ENCODE measurements around the gene ATAD3B. TPM values are rescaled to one million over a fixed set of nuclear protein-coding genes. Genes with fewer than 3 reads are reported as not detected.

The ATAD3B gene
- total RNA-seq, 2 donors from 2014 or later = 56.6 to 126 TPM

DNA sequence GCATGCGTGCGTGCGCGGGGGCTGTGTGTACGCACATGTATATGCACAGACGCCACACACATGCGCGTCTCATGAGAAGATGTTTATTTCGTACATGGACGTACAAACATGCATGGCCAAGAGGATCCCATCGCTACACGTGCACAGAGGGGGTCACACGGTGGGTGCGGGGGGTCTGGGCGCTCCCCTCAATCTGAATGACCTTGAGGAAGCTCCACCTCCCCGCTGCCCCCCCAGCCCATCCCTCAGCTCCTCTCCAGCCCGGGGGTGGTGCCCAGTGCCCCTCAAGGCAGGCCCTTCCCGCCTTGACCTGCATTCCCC lies 67.4 kb downstream of the ATAD3B start:
- no peaks in the 10 kb centered on the region for H3K4me1 Mint-ChIP-seq (ENCODE audit: low read depth in 2 of 2)
- H3K36me3 Mint-ChIP-seq = no peaks in the 10 kb centered on the region
- no peaks in the 10 kb centered on the region for H3K27me3 Mint-ChIP-seq
- no peak overlapping the region for H3K4me3 Mint-ChIP-seq
- no peak for ATAC-seq
- H3K9me3 Mint-ChIP-seq = no peaks in the 10 kb centered on the region
- no peak for DNase-seq (ENCODE audit: low spot score)
- H3K27ac Mint-ChIP-seq = no peak overlapping the region

DNA sequence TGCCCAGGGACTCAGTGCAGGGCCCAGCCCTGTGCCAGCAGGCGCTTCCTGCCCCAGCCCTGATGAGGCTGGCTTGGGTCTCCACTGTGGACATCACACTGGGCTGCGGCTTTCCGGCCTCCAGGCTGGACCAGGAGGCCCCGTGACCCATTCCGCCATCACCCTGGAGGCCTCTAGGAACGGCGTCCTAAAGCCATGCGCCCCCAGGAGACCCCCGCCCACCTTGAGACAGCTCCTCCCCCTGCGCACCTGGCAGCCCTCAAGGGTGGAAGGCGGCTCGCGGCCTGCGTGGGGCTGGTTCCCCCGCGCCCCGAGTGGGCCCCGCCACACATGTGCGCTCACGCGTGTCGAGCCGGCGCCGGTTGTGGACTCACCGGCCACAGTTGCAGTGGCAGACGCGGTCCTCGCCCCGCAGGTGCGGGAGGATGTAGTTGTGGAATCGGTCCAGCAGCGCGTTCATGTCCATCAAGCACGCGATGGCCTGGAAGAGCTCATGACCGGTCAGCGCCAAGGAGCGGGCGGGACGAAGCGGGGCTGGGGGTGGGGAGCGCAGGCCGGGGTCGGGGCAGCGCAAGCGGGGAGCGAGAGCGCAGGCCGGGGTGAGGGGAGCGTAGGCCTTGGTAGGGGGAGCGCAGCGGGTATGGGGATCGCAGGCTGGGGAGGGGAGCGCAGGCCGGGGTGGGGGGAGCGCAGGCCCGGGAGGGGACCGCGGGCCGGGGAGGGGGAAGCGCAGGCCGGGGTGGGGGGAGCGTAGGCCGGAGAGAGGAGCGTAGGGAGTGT lies 67.9 kb downstream of the ATAD3B start:
- Mint-ChIP-seq H3K4me3 (no peak overlapping the region), H3K9me3 (no peaks in the 10 kb centered on the region), H3K4me1 (ENCODE audit: low read depth in 2 of 2) (no peaks in the 10 kb centered on the region), H3K27me3 (no peaks in the 10 kb centered on the region), H3K36me3 (no peaks in the 10 kb centered on the region), H3K27ac (no peak overlapping the region)
- ATAC-seq (no peak), DNase-seq (ENCODE audit: low spot score) (no peak)

DNA sequence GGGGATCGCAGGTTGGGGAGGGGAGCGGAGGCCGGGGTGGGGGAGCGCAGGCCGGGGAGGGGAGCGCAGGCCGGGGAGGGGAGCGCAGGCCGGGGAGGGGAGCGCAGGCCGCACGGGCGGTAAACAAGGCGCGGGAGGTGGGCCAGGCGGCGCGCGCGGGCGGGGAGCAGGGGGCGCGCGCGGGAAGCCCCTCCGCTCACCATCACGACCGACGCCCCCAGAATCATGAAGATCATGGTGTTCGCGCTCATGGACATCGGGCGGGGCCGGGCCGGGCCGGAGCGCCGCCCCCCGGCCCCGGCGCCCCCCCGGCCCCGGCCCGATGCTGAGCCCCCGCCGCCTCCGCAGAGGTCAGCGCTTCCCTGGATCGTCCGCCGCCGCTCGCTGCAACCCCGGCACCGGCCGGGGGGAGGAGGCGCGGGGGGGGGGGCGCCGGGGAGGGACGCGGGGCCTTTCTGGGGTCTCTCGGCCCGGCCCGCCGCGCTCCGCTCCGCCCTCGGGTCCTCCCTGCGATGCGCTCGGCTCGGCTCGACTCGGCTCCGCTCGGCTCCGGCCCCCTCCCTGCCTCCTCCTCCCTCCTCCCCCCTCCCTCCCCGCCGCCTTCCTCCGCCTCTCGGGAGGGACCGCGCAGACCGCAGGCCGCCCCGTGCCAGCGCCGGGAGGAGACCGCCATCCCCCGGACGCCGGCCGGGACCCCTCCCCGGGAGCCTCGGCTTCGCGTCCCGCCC lies 68.7 kb downstream of the ATAD3B start, which contains the start of gene TMEM240:
Gene TMEM240, minus strand, starts transcription at position 535 of the 728 bp plus-strand sequence. Its CDS starts 278 bp downstream, at position 257.
- peak; percentile 46 to 52 for ATAC-seq
- Mint-ChIP-seq H3K27me3 (no peaks in the 10 kb centered on the region), H3K4me3 (no peak within 1 kb of the TSS), H3K36me3 (no peaks in the 10 kb centered on the region), H3K9me3 (no peaks in the 10 kb centered on the region), H3K4me1 (ENCODE audit: low read depth in 2 of 2) (no peaks in the 10 kb centered on the region), H3K27ac (no peak within 1 kb of the TSS)
- DNase-seq (ENCODE audit: low spot score) = no peak

DNA sequence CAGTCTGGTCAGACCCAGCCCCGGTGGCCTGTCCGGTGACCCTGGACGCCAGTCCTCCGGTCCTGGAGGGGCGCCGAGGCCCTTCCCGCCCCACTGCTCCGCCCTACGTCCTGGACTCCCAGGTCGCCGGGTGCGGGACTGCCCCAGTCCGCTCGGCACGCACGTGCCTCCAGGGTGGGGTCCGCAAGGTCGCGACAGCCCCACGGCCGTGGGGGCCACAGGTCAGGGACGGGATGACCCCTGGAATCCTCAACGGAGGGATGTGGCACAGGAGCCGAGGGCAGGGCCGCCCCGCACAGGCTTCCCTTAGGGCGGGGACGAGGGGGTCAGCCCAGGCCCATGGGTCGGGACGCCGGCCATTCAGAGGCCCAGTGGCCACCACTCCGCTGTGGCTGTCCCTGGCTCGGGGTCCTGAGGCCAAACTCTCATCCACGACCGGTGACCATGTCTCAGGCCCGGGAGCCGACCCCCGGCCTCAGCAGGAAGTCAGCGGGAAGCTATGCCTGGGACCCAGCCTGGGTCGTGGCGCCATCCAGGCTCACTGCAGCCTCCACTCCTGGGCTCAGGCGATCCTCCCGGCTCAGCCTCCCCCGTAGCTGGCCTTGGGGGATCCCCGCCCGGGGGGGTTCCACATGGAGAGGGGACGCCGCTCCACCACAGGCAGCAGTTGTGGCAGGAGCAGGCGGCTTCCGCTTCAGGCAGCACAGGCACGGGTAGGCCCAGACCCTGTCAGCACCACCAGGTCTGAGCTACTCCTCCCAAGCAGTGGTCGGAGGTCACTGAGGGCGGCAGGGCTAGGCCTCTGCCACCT lies 69.5 kb downstream of the ATAD3B start:
- H3K4me1 Mint-ChIP-seq (ENCODE audit: low read depth in 2 of 2) = no peaks in the 10 kb centered on the region
- ATAC-seq (no peak), DNase-seq (ENCODE audit: low spot score) (no peak)
- H3K9me3 Mint-ChIP-seq = no peaks in the 10 kb centered on the region
- no peaks in the 10 kb centered on the region for H3K36me3 Mint-ChIP-seq
- H3K27me3 Mint-ChIP-seq = no peaks in the 10 kb centered on the region
- no peak overlapping the region for H3K4me3 Mint-ChIP-seq
- H3K27ac Mint-ChIP-seq = no peak overlapping the region

DNA sequence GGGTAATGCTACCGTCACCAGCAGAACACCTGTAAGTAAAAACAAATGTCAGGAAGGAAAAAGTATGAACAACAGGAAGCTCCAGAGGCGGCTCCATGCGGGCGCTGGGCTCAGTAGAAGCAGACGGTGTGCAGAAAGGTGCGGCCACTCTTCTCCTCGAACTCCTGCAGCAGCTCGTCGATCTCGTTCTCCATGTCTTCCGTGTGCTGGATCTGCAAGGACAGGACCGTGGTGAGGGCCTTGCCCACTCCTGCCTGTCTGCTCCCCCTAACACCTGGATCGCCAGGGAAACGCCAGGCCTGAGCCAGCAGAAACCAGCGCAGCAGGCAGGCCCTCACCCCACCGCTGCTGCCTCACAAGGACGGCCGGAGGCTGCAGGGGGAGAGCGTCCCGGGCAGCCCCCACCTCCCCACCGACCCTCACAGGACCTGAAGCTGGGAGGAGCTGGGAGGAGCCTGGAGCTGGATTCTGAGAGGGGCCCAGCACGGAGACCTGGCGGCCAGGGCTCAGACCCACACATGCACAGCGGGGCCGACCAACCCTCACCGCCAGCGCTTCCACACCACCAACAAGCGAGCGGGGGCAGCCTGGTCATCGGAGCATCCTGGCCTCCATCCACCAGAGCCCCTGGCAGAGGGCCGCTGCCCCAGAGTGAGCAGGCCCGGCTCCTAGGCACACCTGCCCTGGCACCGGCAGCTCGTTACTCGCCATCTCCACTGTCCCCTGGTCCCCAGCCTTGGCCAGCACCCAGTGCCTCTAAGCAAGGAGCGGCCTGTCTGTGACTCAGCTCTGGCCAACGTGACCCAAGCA lies 70.6 kb downstream of the ATAD3B start:
- no peak for DNase-seq (ENCODE audit: low spot score)
- no peaks in the 10 kb centered on the region for H3K36me3 Mint-ChIP-seq
- no peak overlapping the region for H3K27ac Mint-ChIP-seq
- H3K4me3 Mint-ChIP-seq = no peak overlapping the region
- no peaks in the 10 kb centered on the region for H3K4me1 Mint-ChIP-seq (ENCODE audit: low read depth in 2 of 2)
- no peaks in the 10 kb centered on the region for H3K27me3 Mint-ChIP-seq
- no peaks in the 10 kb centered on the region for H3K9me3 Mint-ChIP-seq
- no peak for ATAC-seq

DNA sequence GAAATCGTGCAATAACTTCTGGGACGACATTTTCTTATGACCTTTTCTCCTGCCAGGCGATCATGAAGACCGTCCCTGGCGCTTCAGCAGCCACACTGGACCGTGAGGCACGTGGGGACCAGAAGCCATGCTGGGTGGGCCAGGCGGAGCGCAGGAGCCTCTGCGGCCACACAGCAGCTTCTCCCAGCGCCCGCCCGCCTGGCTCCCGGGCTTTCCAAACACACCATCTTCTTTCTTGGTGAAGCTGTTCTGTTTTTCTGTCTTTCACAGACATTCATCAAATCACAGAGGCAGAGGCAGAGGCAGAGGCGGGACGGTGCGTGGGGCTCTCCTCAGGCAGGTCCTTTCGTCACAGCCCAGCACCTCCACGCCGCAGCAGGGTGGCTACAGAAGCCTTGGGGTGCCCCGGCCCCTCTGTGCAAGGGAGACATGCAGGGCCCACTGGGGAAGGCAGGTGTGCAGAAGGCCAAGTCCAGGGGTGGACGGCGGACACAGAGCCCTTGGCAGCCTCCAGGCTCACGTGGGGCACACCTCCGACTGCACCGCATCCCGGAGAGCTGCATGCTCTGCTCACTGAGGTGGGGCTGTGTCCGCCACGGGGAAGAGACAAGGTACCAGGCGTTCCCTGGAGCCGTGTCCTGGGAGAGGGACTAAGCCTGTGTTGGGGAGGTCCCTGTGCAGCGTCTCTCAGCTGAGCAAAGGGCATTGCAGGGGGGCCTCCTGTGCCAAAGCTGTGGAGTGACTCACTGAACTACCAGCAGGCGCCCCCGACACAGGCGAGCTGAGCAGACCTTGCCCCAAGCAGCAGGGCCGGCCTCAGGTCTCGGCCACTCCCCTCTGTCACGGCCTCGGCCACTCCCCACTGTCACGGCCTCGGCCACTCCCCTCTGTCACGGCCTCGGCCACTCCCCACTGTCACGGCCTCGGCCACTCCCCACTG lies 71.5 kb downstream of the ATAD3B start:
- DNase-seq (ENCODE audit: low spot score) (no peak), ATAC-seq (no peak)
- no peaks in the 10 kb centered on the region for H3K4me1 Mint-ChIP-seq (ENCODE audit: low read depth in 2 of 2)
- no peaks in the 10 kb centered on the region for H3K36me3 Mint-ChIP-seq
- H3K27me3 Mint-ChIP-seq = no peaks in the 10 kb centered on the region
- H3K4me3 Mint-ChIP-seq = no peak overlapping the region
- H3K9me3 Mint-ChIP-seq = no peaks in the 10 kb centered on the region
- no peak overlapping the region for H3K27ac Mint-ChIP-seq

DNA sequence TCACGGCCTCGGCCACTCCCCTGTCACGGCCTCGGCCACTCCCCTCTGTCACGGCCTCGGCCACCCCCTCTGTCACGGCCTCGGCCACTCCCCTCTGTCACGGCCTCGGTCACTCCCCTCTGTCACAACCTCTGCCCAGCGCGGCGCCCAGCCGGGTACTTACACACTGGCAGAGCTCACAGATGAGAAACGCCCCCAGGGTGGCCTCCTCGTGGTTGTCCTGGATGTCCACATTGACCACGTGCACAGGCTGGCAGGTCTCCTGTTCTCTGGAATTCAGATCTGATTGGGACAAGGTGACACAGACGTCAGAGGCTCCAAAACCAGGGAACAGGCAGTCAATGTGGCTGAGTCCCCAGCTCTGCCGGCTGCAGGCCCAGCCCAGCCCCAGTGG lies 72.1 kb downstream of the ATAD3B start:
- no peak overlapping the region for H3K4me3 Mint-ChIP-seq
- ATAC-seq = no peak

DNA sequence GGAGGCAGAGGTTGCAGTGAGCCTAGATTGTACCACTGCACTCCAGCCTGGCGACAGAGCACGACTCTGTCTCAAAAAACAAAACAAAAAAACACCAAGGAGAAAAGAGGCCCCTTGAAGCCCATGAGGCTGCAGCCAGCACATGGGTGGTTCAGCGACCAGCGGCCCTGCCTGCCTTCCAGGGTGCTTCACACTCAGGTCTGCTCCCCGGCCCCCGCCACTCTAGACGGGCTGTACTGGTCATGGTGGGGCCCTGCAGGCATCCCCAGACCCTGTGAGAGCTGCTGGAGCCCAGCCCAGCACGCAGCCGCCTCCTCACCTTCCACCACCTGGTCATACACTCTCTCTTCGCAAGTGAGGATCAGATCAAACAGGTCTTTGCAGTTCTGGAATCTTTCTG lies 73.0 kb downstream of the ATAD3B start:
- no peak overlapping the region for H3K27ac Mint-ChIP-seq
- H3K4me3 Mint-ChIP-seq = no peak overlapping the region
- no peaks in the 10 kb centered on the region for H3K36me3 Mint-ChIP-seq
- H3K9me3 Mint-ChIP-seq = no peaks in the 10 kb centered on the region
- DNase-seq (ENCODE audit: low spot score) (no peak), ATAC-seq (no peak)
- H3K27me3 Mint-ChIP-seq = no peaks in the 10 kb centered on the region
- no peaks in the 10 kb centered on the region for H3K4me1 Mint-ChIP-seq (ENCODE audit: low read depth in 2 of 2)

More for the DNA sequence above, 72.1 kb downstream of the ATAD3B start:
- Mint-ChIP-seq H3K4me1 (ENCODE audit: low read depth in 2 of 2) (no peaks in the 10 kb centered on the region), H3K27me3 (no peaks in the 10 kb centered on the region), H3K36me3 (no peaks in the 10 kb centered on the region), H3K27ac (no peak overlapping the region), H3K9me3 (no peaks in the 10 kb centered on the region)
- no peak for DNase-seq (ENCODE audit: low spot score)

Other genes starting within 250 kb of the ATAD3B start
- 100 to 1,000 TPM; 243 to 251 TPM for gene SDF4, start 239.8 kb upstream of the ATAD3B start, total RNA-seq
- 10 to 100 TPM; 23.8 to 28.1 TPM for gene B3GALT6, start 239.5 kb upstream of the ATAD3B start, total RNA-seq
- gene C1QTNF12, start 225.0 kb upstream of the ATAD3B start, total RNA-seq = 1 to 10 TPM; 5.2 to 5.6 TPM
- gene UBE2J2, start 197.9 kb upstream of the ATAD3B start, total RNA-seq = 100 to 1,000 TPM in 1 of 2 donors, 10 to 100 TPM in 1; 70.6 to 119 TPM
- gene SCNN1D, start 191.3 kb upstream of the ATAD3B start, total RNA-seq = 1 to 10 TPM; 1.5 to 3.2 TPM
- 10 to 100 TPM; 32.5 to 60.5 TPM for gene ACAP3, start 163.8 kb upstream of the ATAD3B start, total RNA-seq
- 10 to 100 TPM; 19.2 to 39.0 TPM for gene PUSL1, start 163.2 kb upstream of the ATAD3B start, total RNA-seq
- 100 to 1,000 TPM; 122 to 204 TPM for gene INTS11, start 147.1 kb upstream of the ATAD3B start, total RNA-seq
- 10 to 100 TPM; 15.7 to 20.1 TPM for gene CPTP, start 147.0 kb upstream of the ATAD3B start, total RNA-seq
- under 1 TPM; 0.81 to 0.89 TPM for gene TAS1R3, start 140.5 kb upstream of the ATAD3B start, total RNA-seq
- gene DVL1, start 122.3 kb upstream of the ATAD3B start, total RNA-seq = 10 to 100 TPM; 29.4 to 66.5 TPM
- not detected for gene MXRA8, start 113.2 kb upstream of the ATAD3B start, total RNA-seq
- 100 to 1,000 TPM; 106 to 216 TPM for gene AURKAIP1, start 96.6 kb upstream of the ATAD3B start, total RNA-seq
- gene CCNL2, start 72.4 kb upstream of the ATAD3B start, total RNA-seq = 100 to 1,000 TPM; 124 to 196 TPM
- gene MRPL20, start 64.5 kb upstream of the ATAD3B start, total RNA-seq = 100 to 1,000 TPM; 138 to 175 TPM
- gene ANKRD65, start 50.5 kb upstream of the ATAD3B start, total RNA-seq = not detected
- gene VWA1, start 36.1 kb upstream of the ATAD3B start, total RNA-seq = 1 to 10 TPM; 1.3 to 7.7 TPM
- gene ATAD3C, start 22.1 kb upstream of the ATAD3B start, total RNA-seq = 1 to 10 TPM in 1 of 2 donors, under 1 TPM in 1; 0.17 to 1.7 TPM
- gene ATAD3A, start 40.4 kb downstream of the ATAD3B start, total RNA-seq = 100 to 1,000 TPM in 1 of 2 donors, 10 to 100 TPM in 1; 52.7 to 126 TPM
- gene TMEM240, start 68.9 kb downstream of the ATAD3B start, total RNA-seq = 1 to 10 TPM in 1 of 2 donors, not detected in 1; 1.6 TPM
- 100 to 1,000 TPM in 1 of 2 donors, 10 to 100 TPM in 1; 97.6 to 146 TPM for gene SSU72, start 103.1 kb downstream of the ATAD3B start, total RNA-seq
- gene FNDC10, start 128.4 kb downstream of the ATAD3B start, total RNA-seq = 1 to 10 TPM in 1 of 2 donors, under 1 TPM in 1; 0.81 to 2.4 TPM
- 10 to 100 TPM; 29.3 to 43.5 TPM for gene MIB2, start 143.7 kb downstream of the ATAD3B start, total RNA-seq
- gene MMP23B, start 160.4 kb downstream of the ATAD3B start, total RNA-seq = 1 to 10 TPM; 4.9 to 6.1 TPM
- 10 to 100 TPM; 37.2 to 51.7 TPM for gene CDK11B, start 187.2 kb downstream of the ATAD3B start, total RNA-seq
- 10 to 100 TPM; 32.8 to 34.6 TPM for gene SLC35E2B, start 221.0 kb downstream of the ATAD3B start, total RNA-seq

Measured in natural killer cell treated with Interleukin-12 subunit alpha and Interleukin-12 subunit beta and Interleukin-15 and Interleukin-18, amount 100 ng/mL, for 72 hours (primary cell).